ENCODE measurements around the gene DSCAML1. TPM values are rescaled to one million over a fixed set of nuclear protein-coding genes. Genes with fewer than 3 reads are reported as not detected.
"Not testable (repeated sequence)": the region's sequence is repeated elsewhere in the genome, so short reads cannot be mapped to it uniquely, and the experiment has no call there.

DSCAML1 gene
- total and polyA plus RNA-seq, 4 donors: 0.18 to 1.5 (median 1.1) TPM

DNA sequence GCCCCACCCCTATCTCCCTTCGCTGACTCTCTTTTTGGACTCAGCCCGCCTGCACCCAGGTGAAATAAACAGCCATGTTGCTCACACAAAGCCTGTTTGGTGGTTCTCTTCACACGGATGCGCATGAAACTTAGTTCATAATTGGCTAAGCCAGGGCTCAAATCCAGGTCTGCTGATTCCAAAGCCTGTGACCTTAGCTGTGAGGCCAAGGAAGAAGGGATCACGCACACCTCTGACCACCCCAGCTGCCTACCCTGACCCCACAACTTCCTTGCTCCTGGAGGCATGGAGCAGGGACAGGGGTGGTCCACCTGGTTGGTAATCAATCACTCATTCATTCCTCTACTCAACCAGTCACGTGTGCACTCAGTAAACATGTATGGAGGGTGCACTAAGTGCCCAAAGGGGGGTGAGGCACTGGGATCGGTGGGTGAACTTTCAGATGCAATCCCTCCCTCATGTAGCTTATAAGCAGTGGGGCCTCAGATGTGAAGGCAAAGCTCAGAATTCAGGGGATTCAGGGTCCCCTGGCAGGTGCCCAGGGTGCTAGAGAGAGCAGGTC lies 17.3 kb upstream of the DSCAML1 start:
- Histone ChIP-seq H3K27me3 (ENCODE audit: control insufficient read depth in 3 of 3, insufficient read depth in 3 of 3, low read length in 2 of 3) (peaks cover 0 to 4% (median 0%) of the 10 kb centered on the region in 3 donors), H3K36me3 (ENCODE audit: control insufficient read depth in 4 of 4, insufficient read depth in 4 of 4, low read length in 4 of 4) (no peaks in the 10 kb centered on the region), H3K27ac (ENCODE audit: low read depth in 1 of 2, low read length in 1 of 2) (no peak overlapping the region), H3K9ac (ENCODE audit: insufficient read depth in 1 of 2, low read length in 2 of 2) (no peak overlapping the region), H3K4me3 (no peak overlapping the region), H3K9me3 (ENCODE audit: control insufficient read depth in 4 of 4, insufficient read depth in 3 of 4, low read length in 3 of 4) (no peaks in the 10 kb centered on the region), H3K4me1 (ENCODE audit: control insufficient read depth in 5 of 5, insufficient read depth in 5 of 5, low read length in 5 of 5) (peaks cover 0 to 34% (median 12%) of the 10 kb centered on the region in 5 donors)
- no peak for DNase-seq
- ATAC-seq (ENCODE audit: insufficient read depth, low FRiP score): no peak
- TF ChIP-seq, protein P1, sequence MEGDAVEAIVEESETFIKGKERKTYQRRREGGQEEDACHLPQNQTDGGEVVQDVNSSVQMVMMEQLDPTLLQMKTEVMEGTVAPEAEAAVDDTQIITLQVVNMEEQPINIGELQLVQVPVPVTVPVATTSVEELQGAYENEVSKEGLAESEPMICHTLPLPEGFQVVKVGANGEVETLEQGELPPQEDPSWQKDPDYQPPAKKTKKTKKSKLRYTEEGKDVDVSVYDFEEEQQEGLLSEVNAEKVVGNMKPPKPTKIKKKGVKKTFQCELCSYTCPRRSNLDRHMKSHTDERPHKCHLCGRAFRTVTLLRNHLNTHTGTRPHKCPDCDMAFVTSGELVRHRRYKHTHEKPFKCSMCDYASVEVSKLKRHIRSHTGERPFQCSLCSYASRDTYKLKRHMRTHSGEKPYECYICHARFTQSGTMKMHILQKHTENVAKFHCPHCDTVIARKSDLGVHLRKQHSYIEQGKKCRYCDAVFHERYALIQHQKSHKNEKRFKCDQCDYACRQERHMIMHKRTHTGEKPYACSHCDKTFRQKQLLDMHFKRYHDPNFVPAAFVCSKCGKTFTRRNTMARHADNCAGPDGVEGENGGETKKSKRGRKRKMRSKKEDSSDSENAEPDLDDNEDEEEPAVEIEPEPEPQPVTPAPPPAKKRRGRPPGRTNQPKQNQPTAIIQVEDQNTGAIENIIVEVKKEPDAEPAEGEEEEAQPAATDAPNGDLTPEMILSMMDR (IDR thresholded peaks at IDR 0.05; ENCODE audit: control extremely low read depth, extremely low read depth): no peak
- 86% methylated on average over 6 to 7 of the region's 7 CpGs for WGBS, 2 donors

DNA sequence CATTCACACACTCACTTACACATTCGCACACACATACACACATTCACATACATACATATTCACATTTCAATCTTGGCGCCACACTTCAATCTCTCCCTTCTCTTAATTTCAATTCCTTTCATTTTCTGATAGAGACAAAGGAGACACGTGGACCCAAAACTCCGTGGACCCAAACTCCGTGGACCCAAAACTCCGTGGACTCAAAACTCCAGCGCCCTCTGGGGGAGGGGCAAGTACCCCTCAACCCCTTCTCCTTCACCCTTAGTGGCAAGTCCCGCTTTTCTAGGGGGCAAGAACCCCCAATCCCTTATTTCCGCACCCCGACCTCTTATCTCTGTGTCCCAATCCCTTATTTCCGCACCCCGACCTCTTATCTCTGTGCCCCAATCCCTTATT lies 13.0 kb upstream of the DSCAML1 start:
- not testable (repeated sequence) for H3K4me1 ChIP-seq (ENCODE audit: control insufficient read depth in 5 of 5, insufficient read depth in 5 of 5, low read length in 5 of 5); H3K9ac ChIP-seq (ENCODE audit: insufficient read depth in 1 of 2, low read length in 2 of 2); H3K36me3 ChIP-seq (ENCODE audit: control insufficient read depth in 4 of 4, insufficient read depth in 4 of 4, low read length in 4 of 4); DNase-seq; ATAC-seq (ENCODE audit: insufficient read depth, low FRiP score); H3K9me3 ChIP-seq (ENCODE audit: control insufficient read depth in 4 of 4, insufficient read depth in 3 of 4, low read length in 3 of 4); H3K27ac ChIP-seq (ENCODE audit: low read depth in 1 of 2, low read length in 1 of 2); H3K27me3 ChIP-seq (ENCODE audit: control insufficient read depth in 3 of 3, insufficient read depth in 3 of 3, low read length in 2 of 3); H3K4me3 ChIP-seq
- WGBS, 2 donors: 91 to 93% methylated on average over 12 of the region's 12 CpGs

DNA sequence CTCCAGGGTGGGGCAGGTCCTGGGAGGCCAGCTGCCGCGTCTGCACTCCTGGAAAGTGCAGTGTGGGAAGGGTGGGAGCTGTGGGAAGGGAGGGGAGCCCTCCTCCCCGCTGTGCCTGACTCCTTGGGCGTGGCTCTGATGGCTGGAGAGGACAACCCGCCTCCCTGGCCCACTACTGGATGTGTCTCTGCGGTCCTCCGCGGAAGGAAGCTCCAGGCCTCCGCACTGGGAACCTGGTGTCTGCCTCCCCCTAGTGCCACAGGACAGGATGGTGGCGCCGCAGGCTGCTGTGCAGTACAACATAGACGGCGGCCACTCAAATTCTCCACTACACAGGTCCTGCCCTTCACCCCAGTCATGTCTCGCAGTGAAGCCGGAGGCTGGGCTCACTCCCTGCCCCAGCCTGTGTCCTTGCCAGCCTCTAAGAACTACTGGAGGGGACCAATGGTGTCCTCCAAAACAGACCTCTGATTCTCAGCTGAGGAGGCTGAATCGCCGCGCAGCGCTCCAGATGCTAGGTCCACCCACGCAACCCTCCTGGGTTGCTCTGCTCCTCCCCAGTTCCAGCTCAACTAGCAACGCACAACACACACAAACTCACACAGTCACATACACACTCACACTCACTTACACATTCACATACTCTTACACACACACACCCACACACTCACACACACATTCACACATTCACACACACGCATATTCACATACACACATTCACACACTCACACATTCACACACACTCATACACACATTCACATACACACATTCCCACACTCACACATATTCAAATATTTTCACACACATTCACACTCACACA lies 12.4 kb upstream of the DSCAML1 start:
- Histone ChIP-seq H3K9me3 (ENCODE audit: control insufficient read depth in 4 of 4, insufficient read depth in 3 of 4, low read length in 3 of 4) (no peaks in the 10 kb centered on the region), H3K9ac (ENCODE audit: insufficient read depth in 1 of 2, low read length in 2 of 2) (no peak overlapping the region), H3K27me3 (ENCODE audit: control insufficient read depth in 3 of 3, insufficient read depth in 3 of 3, low read length in 2 of 3) (peaks cover 0 to 4% (median 0%) of the 10 kb centered on the region in 3 donors), H3K36me3 (ENCODE audit: control insufficient read depth in 4 of 4, insufficient read depth in 4 of 4, low read length in 4 of 4) (no peaks in the 10 kb centered on the region), H3K4me1 (ENCODE audit: control insufficient read depth in 5 of 5, insufficient read depth in 5 of 5, low read length in 5 of 5) (peaks cover 0 to 3% (median 2%) of the 10 kb centered on the region in 5 donors), H3K27ac (ENCODE audit: low read depth in 1 of 2, low read length in 1 of 2) (peak overlapping the region in 1 of 2 donors; percentile 7), H3K4me3 (no peak overlapping the region)
- 39 to 41% methylated on average over 22 of the region's 22 CpGs for WGBS, 2 donors
- TF ChIP-seq, protein P1 (IDR thresholded peaks at IDR 0.05; ENCODE audit: control extremely low read depth, extremely low read depth): peak; percentile 39
- peak; percentile 70 to 76 (median 70) for DNase-seq
- ATAC-seq (ENCODE audit: insufficient read depth, low FRiP score): peak; percentile 53

DNA sequence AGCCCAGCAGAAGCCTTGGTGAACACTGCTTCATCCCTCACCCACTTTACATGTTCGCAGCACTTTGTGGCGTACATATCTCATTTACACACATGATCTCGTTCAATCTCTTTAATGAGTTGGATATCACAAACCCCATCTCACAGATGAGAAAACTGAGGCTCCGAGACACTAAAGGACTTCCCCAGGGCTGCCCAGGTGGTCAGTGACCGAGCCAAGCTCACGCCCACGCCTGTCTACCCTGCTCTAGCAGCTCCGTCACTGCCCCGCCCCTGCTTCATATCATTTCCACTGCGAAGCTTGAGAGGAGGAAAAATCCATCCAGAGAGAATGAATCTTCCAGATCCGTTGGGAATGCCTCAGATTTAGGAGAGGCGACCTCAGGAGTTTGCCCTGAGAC lies 11.8 kb upstream of the DSCAML1 start:
- Histone ChIP-seq H3K9me3 (ENCODE audit: control insufficient read depth in 4 of 4, insufficient read depth in 3 of 4, low read length in 3 of 4) (no peaks in the 10 kb centered on the region), H3K27me3 (ENCODE audit: control insufficient read depth in 3 of 3, insufficient read depth in 3 of 3, low read length in 2 of 3) (peaks cover 0 to 4% (median 0%) of the 10 kb centered on the region in 3 donors), H3K4me3 (no peak overlapping the region), H3K9ac (ENCODE audit: insufficient read depth in 1 of 2, low read length in 2 of 2) (no peak overlapping the region), H3K27ac (ENCODE audit: low read depth in 1 of 2, low read length in 1 of 2) (peak overlapping the region in 1 of 2 donors; percentile 7), H3K4me1 (ENCODE audit: control insufficient read depth in 5 of 5, insufficient read depth in 5 of 5, low read length in 5 of 5) (peaks cover 0 to 1% (median 0%) of the 10 kb centered on the region in 5 donors), H3K36me3 (ENCODE audit: control insufficient read depth in 4 of 4, insufficient read depth in 4 of 4, low read length in 4 of 4) (no peaks in the 10 kb centered on the region)
- no peak for DNase-seq
- ATAC-seq (ENCODE audit: insufficient read depth, low FRiP score): no peak
- 76 to 84% methylated on average over 12 of the region's 12 CpGs for WGBS, 2 donors
- TF ChIP-seq, protein P1 (IDR thresholded peaks at IDR 0.05; ENCODE audit: control extremely low read depth, extremely low read depth): no peak
